Measurements from ENCODE around the gene CNP.

CNP gene

GRCh38 chr17:41942626-41943373 lies 23.8 kb upstream of the CNP start:
- DNase-seq, result no peak

- no peak for DNase-seq
These were observed 23.1 kb upstream of the CNP start for GRCh38 chr17:41943492-41943891.

- no peak for DNase-seq
These were observed 21.7 kb upstream of the CNP start for GRCh38 chr17:41944943-41945342.

- DNase-seq, result no peak
These were observed 17.7 kb upstream of the CNP start for GRCh38 chr17:41948762-41949460.

GRCh38 chr17:41956522-41956921 lies 10.1 kb upstream of the CNP start:
- no peak for DNase-seq

GRCh38 chr17:41957031-41957868 lies 9.3 kb upstream of the CNP start:
- no peak for DNase-seq

GRCh38 chr17:41957869-41958439 lies 8.6 kb upstream of the CNP start:
- no peak for DNase-seq

- no peak for DNase-seq
These were observed 7.6 kb upstream of the CNP start for GRCh38 chr17:41959030-41959335.

- no peak for DNase-seq
These were observed 7.1 kb upstream of the CNP start for GRCh38 chr17:41959336-41960095.

- no peak for DNase-seq
These were observed 4.5 kb upstream of the CNP start for GRCh38 chr17:41962111-41962510.

GRCh38 chr17:41962768-41963434 lies 3.7 kb upstream of the CNP start:
- DNase-seq, result peak; percentile 16

GRCh38 chr17:41965694-41966462 lies 717 bp upstream of the CNP start:
- DNase-seq, result peak; percentile 80

- DNase-seq, result no peak
These were observed 736 bp downstream of the CNP start for GRCh38 chr17:41967141-41967920.

- DNase-seq, result no peak
These were observed 1.5 kb downstream of the CNP start for GRCh38 chr17:41967921-41968578.

GRCh38 chr17:41968676-41969075 lies 2.1 kb downstream of the CNP start:
- DNase-seq, result no peak

- no peak for DNase-seq
These were observed 4.3 kb downstream of the CNP start for GRCh38 chr17:41970901-41971331.

GRCh38 chr17:41971721-41972523 lies 5.3 kb downstream of the CNP start:
- DNase-seq, result no peak

GRCh38 chr17:41972571-41973407 lies 6.2 kb downstream of the CNP start:
- DNase-seq, result no peak
